ENCODE measurements around the gene DUSP1. TPM values are rescaled to one million over a fixed set of nuclear protein-coding genes. Genes with fewer than 3 reads are reported as not detected.
A peak's percentile ranks its signal among the peaks of the same experiment; 100 is the strongest.

The DUSP1 gene
- total RNA-seq, 1 experiment from 2014 or later, result 10.3 TPM

DNA sequence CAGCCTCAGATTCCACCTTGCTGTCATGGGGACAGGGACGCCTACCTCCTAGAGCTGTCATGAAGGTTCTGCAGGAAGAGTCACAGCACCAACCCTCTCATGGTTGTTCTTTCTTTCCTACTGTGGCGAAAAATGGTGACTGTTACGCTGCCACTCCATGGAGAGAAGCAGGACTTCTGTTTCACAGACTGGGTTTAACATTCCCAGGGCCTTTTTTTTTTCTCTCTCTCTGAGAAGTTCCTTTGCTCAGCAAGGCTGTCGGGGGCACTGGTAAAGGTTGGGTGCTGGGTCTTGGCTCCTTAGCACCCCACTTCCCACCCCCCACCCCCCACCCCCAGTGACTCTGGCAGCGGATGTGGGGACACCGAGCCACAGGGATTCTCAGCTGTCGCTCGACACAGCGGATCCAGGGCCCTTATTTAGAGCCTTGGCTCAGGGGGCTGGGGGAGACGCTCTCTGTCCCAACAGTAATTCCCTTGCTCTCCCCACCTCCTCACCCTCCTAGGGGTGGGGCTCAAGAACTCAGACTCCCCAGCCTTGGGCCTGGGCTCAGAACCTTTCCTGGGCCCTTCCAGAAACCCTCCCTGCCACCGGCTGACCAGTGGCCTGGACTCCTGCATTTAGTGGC, 34.4 kb downstream of the DUSP1 start:
- Histone ChIP-seq H3K4me3 (no peak overlapping the region), H3K4me1 (replicated peaks; ENCODE audit: insufficient read depth) (peaks cover 39% of the 10 kb centered on the region), H3K36me3 (ENCODE audit: low read depth) (no peaks in the 10 kb centered on the region), H4K20me1 (ENCODE audit: insufficient read depth) (no peaks in the 10 kb centered on the region), H3K79me2 (ENCODE audit: low read depth) (no peaks in the 10 kb centered on the region), H3K9me2 (ENCODE audit: insufficient read depth) (no peaks in the 10 kb centered on the region), H3K4me2 (no peak overlapping the region), H3K27me3 (ENCODE audit: insufficient read depth, low read depth) (no peaks in the 10 kb centered on the region), H3K27ac (no peak overlapping the region), H3K9me3 (ENCODE audit: insufficient read depth, low read depth) (no peaks in the 10 kb centered on the region), H3F3A (ENCODE audit: insufficient read depth, low read depth) (peaks cover 33% of the 10 kb centered on the region), H2AFZ (no peak overlapping the region)
- ChIA-PET POLR2A (ENCODE audit: unreplicated experiment) (interaction anchor here (0.7 kb wide), 1 partner anchor 80 kb away, joined by 5 read pairs; no protein-coding TSS in a partner anchor), CTCF (interaction anchor here (0.7 kb wide), 1 partner anchor 173 kb away, joined by 3 read pairs; no protein-coding TSS in a partner anchor)
- no peak for TF ChIP-seq EZH2 (IDR thresholded peaks at IDR 0.05; ENCODE audit: low read depth)
- TF ChIP-seq CTCF (conservative IDR thresholded peaks at IDR 0.05), result no peak
- intact Hi-C loops (cut with micrococcal nuclease; ENCODE audit: unreplicated experiment), result no loop called here
- no TSS peak for BruUV-seq (replicated peaks)
- no peak for DNase-seq

GRCh38 chr5:172735141-172735831, 35.7 kb downstream of the DUSP1 start:
- POLR2A ChIA-PET (ENCODE audit: unreplicated experiment), result no interaction called here
- H3K4me2 ChIP-seq, result no peak overlapping the region
- no peak for TF ChIP-seq CTCF (conservative IDR thresholded peaks at IDR 0.05)
- no peak for TF ChIP-seq EZH2 (IDR thresholded peaks at IDR 0.05; ENCODE audit: low read depth)
- CTCF ChIA-PET, result no interaction called here
- H3K36me3 ChIP-seq (ENCODE audit: low read depth), result no peaks in the 10 kb centered on the region
- DNase-seq, result no peak
- H3K4me3 ChIP-seq, result no peak overlapping the region
- no peaks in the 10 kb centered on the region for H3K9me2 ChIP-seq (ENCODE audit: insufficient read depth)
- H3K27ac ChIP-seq, result 0 out of 2 replicates have a peak overlapping the region, but pooled peaks have one; percentile 96
- H3K27me3 ChIP-seq (ENCODE audit: insufficient read depth, low read depth), result no peaks in the 10 kb centered on the region
- peaks cover 40% of the 10 kb centered on the region for H3F3A ChIP-seq (ENCODE audit: insufficient read depth, low read depth)
- H3K4me1 ChIP-seq (replicated peaks; ENCODE audit: insufficient read depth), result peaks cover 44% of the 10 kb centered on the region
- H3K79me2 ChIP-seq (ENCODE audit: low read depth), result no peaks in the 10 kb centered on the region
- no peaks in the 10 kb centered on the region for H3K9me3 ChIP-seq (ENCODE audit: insufficient read depth, low read depth)
- no TSS peak for BruUV-seq (replicated peaks)
- no peak overlapping the region for H2AFZ ChIP-seq
- intact Hi-C loops (cut with micrococcal nuclease; ENCODE audit: unreplicated experiment), result no loop called here
- no peaks in the 10 kb centered on the region for H4K20me1 ChIP-seq (ENCODE audit: insufficient read depth)

DNA sequence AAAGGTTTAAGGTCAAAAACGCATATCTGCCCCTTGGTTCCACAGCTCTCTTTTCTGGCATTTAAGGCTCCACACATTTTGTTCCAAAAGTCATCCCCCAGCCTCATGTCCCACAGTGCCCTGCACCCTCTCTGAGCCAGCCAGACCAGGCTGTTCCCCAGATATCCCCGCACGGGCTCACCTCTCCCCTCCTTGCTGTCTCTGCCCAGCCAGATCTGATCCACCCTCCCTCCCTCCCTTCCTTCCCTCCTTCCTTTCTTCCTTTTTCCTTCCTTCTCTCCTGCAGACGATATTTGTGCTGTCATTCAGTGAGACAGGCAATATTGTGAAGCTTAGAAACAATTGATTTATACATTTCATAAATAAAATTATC, 37.0 kb downstream of the DUSP1 start:
- CTCF ChIA-PET, result interaction anchor here (0.6 to 2.5 kb wide), 8 partner anchors 17 to 224 kb away, joined by 3 to 10 read pairs (median 4); no protein-coding TSS in a partner anchor
- TF ChIP-seq EZH2 (IDR thresholded peaks at IDR 0.05; ENCODE audit: low read depth), result no peak
- no peak for TF ChIP-seq CTCF (conservative IDR thresholded peaks at IDR 0.05)
- Histone ChIP-seq H3K27me3 (ENCODE audit: insufficient read depth, low read depth) (no peaks in the 10 kb centered on the region), H2AFZ (peak overlapping the region; percentile 69; the same call in 1 of the 2 replicates), H3K9me3 (ENCODE audit: insufficient read depth, low read depth) (no peaks in the 10 kb centered on the region), H3K36me3 (ENCODE audit: low read depth) (no peaks in the 10 kb centered on the region), H4K20me1 (ENCODE audit: insufficient read depth) (no peaks in the 10 kb centered on the region), H3K4me1 (replicated peaks; ENCODE audit: insufficient read depth) (peaks cover 44% of the 10 kb centered on the region), H3K79me2 (ENCODE audit: low read depth) (no peaks in the 10 kb centered on the region), H3K9me2 (ENCODE audit: insufficient read depth) (no peaks in the 10 kb centered on the region), H3K4me2 (peak overlapping the region; percentile 63), H3K27ac (peak overlapping the region; percentile 96), H3F3A (ENCODE audit: insufficient read depth, low read depth) (peaks cover 37% of the 10 kb centered on the region), H3K4me3 (peak overlapping the region; percentile 5; the same call in 1 of the 2 replicates)
- POLR2A ChIA-PET (ENCODE audit: unreplicated experiment), result interaction anchor here (0.5 to 1.2 kb wide), 7 partner anchors 31 to 249 kb away, joined by 5 to 12 read pairs (median 10); partner anchors contain the start of genes ATP6V0E1 and RPL26L1
- no TSS peak for BruUV-seq (replicated peaks)
- DNase-seq, result no peak
- intact Hi-C loops (cut with micrococcal nuclease; ENCODE audit: unreplicated experiment), result loop anchor here (1.0 kb wide), 6 partner anchors 24 to 170 kb away; no protein-coding TSS in a partner anchor
